ENCODE data around the gene JPH3. TPM values are rescaled to one million over a fixed set of nuclear protein-coding genes. Genes with fewer than 3 reads are reported as not detected.

JPH3 gene
- total and polyA plus RNA-seq, 10 of the 15 experiments (the other 5 are each of a cell fraction or from before 2014, with no cell fraction given): 0.05 TPM; not detected in 9

DNA sequence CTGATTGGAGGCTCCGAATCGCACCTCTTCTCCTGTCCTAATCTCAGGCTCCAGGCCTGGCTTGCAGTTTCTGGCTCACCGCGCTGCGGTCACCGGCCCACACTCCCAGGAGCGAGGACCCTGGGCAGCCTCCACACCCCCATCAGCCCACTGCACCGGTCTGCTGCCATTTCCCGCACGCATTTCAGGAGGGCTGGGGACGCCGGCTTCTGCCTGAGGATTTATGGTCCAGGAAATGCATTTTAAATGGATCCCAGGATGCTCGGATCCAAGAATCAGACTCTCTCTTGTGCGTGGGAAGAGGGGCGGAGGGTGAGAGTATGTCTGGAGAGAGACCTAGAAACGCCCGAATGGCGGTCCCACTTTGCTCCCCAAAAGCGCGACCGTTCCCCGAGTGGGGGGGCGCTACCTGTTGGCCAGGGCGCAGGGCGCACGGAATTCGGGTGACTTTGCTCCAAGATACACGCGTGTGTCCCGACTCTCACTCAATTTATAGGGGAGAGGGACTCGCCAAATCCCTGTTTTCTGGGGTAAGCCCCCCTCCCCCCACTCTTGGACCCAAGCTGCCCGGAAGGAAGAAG is 817 bp upstream of the JPH3 start:
- H3K9me3 ChIP-seq (replicated peaks; ENCODE audit: control insufficient read depth, insufficient read depth, low read length): no peaks in the 10 kb centered on the region
- H3K27ac ChIP-seq (ENCODE audit: control insufficient read depth, insufficient read depth): no peak overlapping the region
- in situ Hi-C loops (cut with MboI): no loop called here

More for the DNA sequence above, 817 bp upstream of the JPH3 start:
- intact Hi-C loops (cut with micrococcal nuclease; ENCODE audit: unreplicated experiment): no loop called here
- DNase-seq (ENCODE audit: low read depth, low spot score): no peak
- ChIA-PET CTCF (interaction anchor here (0.6 kb wide), 1 partner anchor 204 kb away, joined by 3 read pairs; no protein-coding TSS in a partner anchor), SMC1A (ENCODE audit: uncharacterized antibody, unreplicated experiment) (no interaction called here), RAD21 (ENCODE audit: unreplicated experiment) (no interaction called here), POLR2A (no interaction called here)
- Histone ChIP-seq H4K20me1 (ENCODE audit: control insufficient read depth, insufficient read depth) (no peaks in the 10 kb centered on the region), H2AFZ (ENCODE audit: control insufficient read depth, low read depth, low read length) (no peak overlapping the region), H3K4me3 (no peak overlapping the region), H3K4me2 (ENCODE audit: control insufficient read depth, insufficient read depth) (no peak overlapping the region), H3K79me2 (ENCODE audit: control insufficient read depth, insufficient read depth, low read length) (no peaks in the 10 kb centered on the region), H3K4me1 (ENCODE audit: control insufficient read depth, insufficient read depth, low read length) (no peaks in the 10 kb centered on the region), H3K36me3 (ENCODE audit: control insufficient read depth in 2 of 2, insufficient read depth in 2 of 2, low read length in 1 of 2) (no peaks in the 10 kb centered on the region), H3K27me3 (replicated peaks in 1 of 2; ENCODE audit: control insufficient read depth in 2 of 2, insufficient read depth in 2 of 2, low read length in 1 of 2) (peaks cover 8% of the 10 kb centered on the region in 2 experiments), H3K9ac (ENCODE audit: control insufficient read depth, insufficient read depth, low read length) (no peak overlapping the region)
- no TSS peak for BruUV-seq (replicated peaks)
- 19% methylated on average over 26 of the region's 32 CpGs for WGBS (ENCODE audit: insufficient coverage, insufficient replicate concordance, low lambda C conversion rate, missing lambda C conversion rate)
- no peak for ATAC-seq
- TF ChIP-seq BRCA1 (IDR thresholded peaks at IDR 0.05; ENCODE audit: low read depth, low read length) (no peak), NRF1 (conservative IDR thresholded peaks at IDR 0.05; ENCODE audit: low read depth, low read length) (no peak), RBBP5 (conservative IDR thresholded peaks at IDR 0.05) (no peak), EP300 (IDR thresholded peaks at IDR 0.05; ENCODE audit: borderline replicate concordance in 1 of 2, control insufficient read depth in 1 of 2, low read depth in 2 of 2, low read length in 2 of 2) (no peak), ATF2 (IDR thresholded peaks at IDR 0.05; ENCODE audit: low read length) (no peak), NFYA (IDR thresholded peaks at IDR 0.05; ENCODE audit: borderline replicate concordance, low read depth, low read length) (no peak), SMAD1 (IDR thresholded peaks at IDR 0.05; ENCODE audit: low read depth, partially characterized antibody) (no peak), REST (IDR thresholded peaks at IDR 0.05; ENCODE audit: low read depth, low read length) (no peak)
- FAIRE-seq: no peak

Data from GM12878 (cell line).